EL (cell line): ENCODE measurements around the gene BRPF1.
"Not testable (repeated sequence)": the region's sequence is repeated elsewhere in the genome, so short reads cannot be mapped to it uniquely, and the experiment has no call there.

ENCODE experiments used
- DNase-seq: peaks from one replicate; pipeline ENCODE4 v3.0.0-alpha.2; 2016

The BRPF1 gene

GRCh38 chr3:9770276-9770812, 38.8 kb downstream of the BRPF1 start:
- no peak for DNase-seq

- not testable (repeated sequence) for DNase-seq
Observed at GRCh38 chr3:9771007-9771406, 39.5 kb downstream of the BRPF1 start.

- no peak for DNase-seq
Observed at GRCh38 chr3:9776896-9777693, 45.6 kb downstream of the BRPF1 start.

DNA sequence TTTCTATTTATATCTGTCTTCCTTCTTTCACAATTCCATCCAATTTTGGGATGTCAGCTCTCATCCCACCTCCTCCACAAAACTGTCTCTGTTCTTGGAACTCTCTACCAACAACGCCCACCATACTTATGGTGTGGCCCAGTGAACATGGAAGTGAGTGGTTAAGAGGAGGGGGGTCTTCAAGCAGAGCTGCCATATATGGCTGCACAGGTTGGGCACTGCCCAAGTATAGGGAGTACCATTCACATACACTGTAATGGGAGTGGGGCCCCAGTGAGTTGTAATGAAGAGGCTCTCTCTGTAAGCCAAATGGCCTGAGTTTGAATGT, 46.1 kb downstream of the BRPF1 start:
- no peak for DNase-seq

- peak; percentile 43 for DNase-seq
Observed at GRCh38 chr3:9778143-9779074, 46.9 kb downstream of the BRPF1 start.

DNA sequence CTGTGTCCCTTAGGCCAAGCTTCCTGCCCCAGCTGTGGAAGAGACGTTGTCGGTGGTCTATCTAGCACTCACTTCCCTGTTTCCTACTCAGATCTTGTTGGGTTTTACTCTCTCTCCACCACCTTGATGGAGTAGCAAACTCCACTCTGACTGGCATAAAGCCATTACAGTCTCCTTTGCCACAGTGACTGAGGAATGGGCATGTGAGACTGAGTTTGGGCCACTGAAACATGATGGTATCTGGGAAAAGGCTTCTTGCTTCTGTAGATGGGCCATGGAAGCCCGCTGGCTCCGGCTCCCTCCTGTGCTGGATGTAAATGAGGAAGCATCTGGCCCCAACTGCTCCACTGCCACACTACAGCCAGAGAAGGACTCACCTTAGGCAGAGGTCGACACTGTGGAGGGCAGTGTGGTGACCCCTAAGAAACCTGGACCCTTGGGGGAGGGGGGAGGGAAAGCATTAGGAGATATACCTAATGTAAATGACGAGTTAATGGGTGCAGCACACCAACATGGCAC, 47.6 kb downstream of the BRPF1 start:
- DNase-seq: no peak

- no peak for DNase-seq
Observed at GRCh38 chr3:9779721-9780457, 48.4 kb downstream of the BRPF1 start.

GRCh38 chr3:9780458-9780812, 48.9 kb downstream of the BRPF1 start:
- DNase-seq: no peak

GRCh38 chr3:9780910-9781309, 49.4 kb downstream of the BRPF1 start:
- DNase-seq: no peak

DNA sequence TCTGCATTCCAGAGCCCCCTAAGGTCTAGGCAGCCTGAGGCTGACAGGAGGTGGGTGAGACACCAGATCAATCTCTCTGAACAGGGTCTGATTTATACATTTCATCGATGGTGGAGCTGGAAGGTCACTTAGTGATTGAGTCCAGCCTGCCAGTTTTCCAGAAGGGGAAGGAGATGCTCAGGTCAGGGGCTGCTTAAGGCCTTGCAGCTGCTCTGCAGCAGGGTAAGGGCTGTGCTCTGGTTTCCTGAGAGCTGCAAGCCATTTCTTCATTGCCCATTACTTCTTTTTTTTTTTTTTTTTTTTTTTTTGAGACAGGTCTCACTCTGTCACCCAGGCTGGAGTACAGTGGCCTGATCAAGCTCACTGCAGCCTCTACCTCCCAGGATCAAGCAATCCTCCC, 50.0 kb downstream of the BRPF1 start:
- DNase-seq: no peak

- DNase-seq: no peak
Observed at GRCh38 chr3:9781978-9782603, 50.6 kb downstream of the BRPF1 start.

- no peak for DNase-seq
Observed at GRCh38 chr3:9782770-9783169, 51.2 kb downstream of the BRPF1 start.

DNA sequence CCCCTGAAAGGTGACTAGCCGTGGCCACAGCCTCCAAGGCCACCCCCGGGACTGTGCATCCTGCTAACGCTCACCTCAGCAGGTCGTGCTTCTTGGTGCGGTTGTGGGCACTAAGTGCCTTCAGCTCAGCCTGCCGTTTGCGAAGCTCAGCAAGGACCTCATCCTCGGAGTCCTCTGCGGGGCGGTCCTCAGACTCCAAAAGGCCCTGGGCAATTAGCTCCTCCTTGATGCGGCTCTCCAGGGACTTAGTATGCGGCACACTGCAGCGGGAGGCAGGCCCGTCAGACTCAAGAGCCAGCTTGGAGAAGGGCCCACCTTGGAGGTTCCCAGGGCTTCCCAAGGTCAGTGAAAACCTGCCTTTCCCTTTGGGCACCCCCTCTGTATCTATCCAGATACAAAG, 52.4 kb downstream of the BRPF1 start:
- no peak for DNase-seq

- DNase-seq: no peak
Observed at GRCh38 chr3:9784965-9785364, 53.4 kb downstream of the BRPF1 start.

GRCh38 chr3:9785602-9786001, 54.1 kb downstream of the BRPF1 start:
- no peak for DNase-seq

DNA sequence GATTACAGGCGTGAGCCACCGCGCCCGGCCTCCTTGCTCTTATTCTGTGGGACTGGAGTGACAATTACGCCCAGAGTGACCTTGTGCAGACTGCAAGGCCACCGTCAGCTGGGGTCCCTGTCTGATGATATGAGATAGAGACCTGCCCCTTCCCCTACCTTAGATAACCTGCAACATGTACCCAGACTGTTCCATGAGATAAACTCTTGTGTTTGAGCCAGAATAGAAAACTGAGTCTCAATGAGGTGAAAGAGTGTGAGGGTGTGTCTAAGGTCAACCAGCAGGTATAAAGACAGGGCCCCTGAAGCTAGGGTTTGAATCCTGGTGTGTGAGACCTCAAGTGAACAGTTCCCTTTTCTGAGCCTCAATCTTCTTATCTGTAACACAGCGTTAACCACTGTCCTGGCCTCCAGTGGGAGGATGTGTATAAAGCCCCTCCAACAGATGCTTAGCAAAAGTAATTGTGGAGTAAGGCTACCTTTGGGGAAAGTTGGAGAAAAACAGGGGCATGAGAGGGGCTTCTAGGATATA, 54.7 kb downstream of the BRPF1 start:
- no peak for DNase-seq

- DNase-seq: no peak
Observed at GRCh38 chr3:9786825-9787669, 55.5 kb downstream of the BRPF1 start.

DNA sequence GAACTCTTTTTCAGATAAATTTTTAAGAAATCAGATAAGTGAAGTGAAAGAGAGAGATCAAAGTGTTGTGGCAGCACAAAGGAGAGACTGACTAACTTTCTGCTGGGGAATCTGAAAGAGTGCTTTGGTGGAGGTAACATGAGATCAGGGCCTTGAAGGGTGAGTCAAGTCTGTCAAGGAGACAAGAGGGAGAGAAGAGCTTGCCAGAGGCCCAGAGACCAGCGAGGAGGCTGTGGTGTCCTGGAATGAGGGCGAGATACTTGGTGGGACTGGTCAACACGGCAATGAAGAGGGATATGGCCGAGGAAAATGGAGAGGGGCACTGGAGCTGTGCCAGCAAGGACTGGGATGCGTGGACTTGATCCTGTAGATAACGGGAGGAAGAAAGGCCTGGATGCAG, 56.2 kb downstream of the BRPF1 start:
- DNase-seq: no peak

DNA sequence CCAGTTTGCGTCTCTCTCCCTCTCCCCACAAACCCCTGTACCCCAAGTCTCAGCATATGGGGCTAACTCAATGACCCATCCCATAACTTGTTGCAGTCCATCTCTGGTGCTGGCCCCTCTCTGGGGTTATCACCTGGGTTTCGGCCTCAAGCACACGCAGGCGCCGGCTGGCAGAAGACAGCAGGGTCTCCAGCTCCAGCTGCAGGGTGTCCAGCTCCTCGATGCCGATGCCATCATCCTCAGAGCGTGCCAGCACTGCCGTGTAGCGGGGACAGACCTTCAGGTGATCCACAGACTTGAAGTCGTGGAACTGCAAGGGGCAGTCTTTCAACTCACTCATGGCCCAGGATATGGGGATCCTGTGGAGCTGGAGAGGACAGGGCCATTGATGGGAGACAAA, 59.6 kb downstream of the BRPF1 start:
- DNase-seq: no peak

DNA sequence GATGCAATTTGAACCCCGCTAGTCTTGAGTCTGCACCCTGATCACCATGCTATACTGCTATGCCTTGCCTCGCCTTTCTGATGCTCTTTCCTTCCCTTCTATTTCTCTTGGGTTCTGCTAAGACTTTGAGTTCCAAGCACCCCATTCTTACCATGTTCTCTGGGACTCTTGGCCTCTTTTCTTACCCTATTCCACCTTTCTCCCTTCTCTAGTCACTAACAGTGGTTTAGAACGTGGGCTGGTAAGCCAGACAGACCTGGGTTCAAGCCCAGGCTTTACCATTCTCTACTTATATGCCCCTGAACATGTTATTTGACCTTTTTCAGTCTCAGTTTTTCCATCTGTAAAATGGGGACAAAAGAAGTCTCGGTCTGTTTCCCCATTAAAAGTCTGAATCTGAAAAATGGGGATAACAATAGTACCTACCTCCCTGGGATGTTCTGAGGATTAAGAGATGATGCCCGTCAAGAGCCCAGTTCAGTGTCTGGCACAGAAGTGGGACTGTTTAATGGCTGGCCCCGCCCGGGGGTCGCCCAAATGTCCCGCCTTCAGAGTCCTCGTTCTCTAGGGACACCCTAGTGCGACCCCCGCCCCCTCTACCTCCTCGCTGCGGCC, 60.4 kb downstream of the BRPF1 start:
- DNase-seq: no peak
